NCI-H2107 (cell line): ENCODE results near the gene VANGL2.

Source experiments
- DNase-seq: peaks from one replicate; lab custom pipeline; 2025; lab: John Stamatoyannopoulos, UW

VANGL2 gene

GRCh38 chr1:160400223-160400645 is at the start of gene VANGL2:
Gene VANGL2 (plus strand): TSS chr1:160400564. CDS start chr1:160415838, 15,274 bp downstream.
- DNase-seq, result peak; percentile 79

GRCh38 chr1:160351629-160352028 is 48.7 kb upstream of the VANGL2 start:
- DNase-seq, result no peak

GRCh38 chr1:160352555-160352954 is 47.8 kb upstream of the VANGL2 start:
- no peak for DNase-seq

GRCh38 chr1:160353223-160353622 is 47.1 kb upstream of the VANGL2 start:
- no peak for DNase-seq

GRCh38 chr1:160354388-160354985 is 45.9 kb upstream of the VANGL2 start:
- DNase-seq, result no peak

GRCh38 chr1:160357286-160358002 is 42.9 kb upstream of the VANGL2 start:
- DNase-seq, result no peak

- no peak for DNase-seq
Observed at GRCh38 chr1:160358073-160358472, 42.3 kb upstream of the VANGL2 start.

GRCh38 chr1:160359559-160360226 is 40.7 kb upstream of the VANGL2 start:
- no peak for DNase-seq

- DNase-seq, result no peak
Observed at GRCh38 chr1:160360227-160360695, 40.1 kb upstream of the VANGL2 start.

GRCh38 chr1:160361199-160361598 is 39.2 kb upstream of the VANGL2 start:
- DNase-seq, result no peak

GRCh38 chr1:160361814-160362167 is 38.6 kb upstream of the VANGL2 start:
- DNase-seq, result no peak

GRCh38 chr1:160362168-160362957 is 38.0 kb upstream of the VANGL2 start:
- no peak for DNase-seq

- no peak for DNase-seq
Observed at GRCh38 chr1:160363010-160363409, 37.4 kb upstream of the VANGL2 start.

- DNase-seq, result no peak
Observed at GRCh38 chr1:160363951-160364735, 36.2 kb upstream of the VANGL2 start.

GRCh38 chr1:160365325-160365724 is 35.0 kb upstream of the VANGL2 start:
- no peak for DNase-seq

- DNase-seq, result no peak
Observed at GRCh38 chr1:160366731-160367515, 33.4 kb upstream of the VANGL2 start, which contains the start of gene NHLH1. Gene NHLH1 (plus strand): TSS chr1:160367071. CDS start chr1:160370732, 3,661 bp downstream.

- DNase-seq, result no peak
Observed at GRCh38 chr1:160367516-160367900, 32.9 kb upstream of the VANGL2 start.

GRCh38 chr1:160367934-160368923 is 32.1 kb upstream of the VANGL2 start:
- no peak for DNase-seq

- DNase-seq, result no peak
Observed at GRCh38 chr1:160369087-160369486, 31.3 kb upstream of the VANGL2 start.
